ENCODE measurements around the gene TP53I11. TPM values are rescaled to one million over a fixed set of nuclear protein-coding genes. Genes with fewer than 3 reads are reported as not detected.

The TP53I11 gene
- total and polyA plus RNA-seq, 2 donors (not counting 3 experiments of a cell fraction or from before 2014, with no cell fraction given), result 31.5 to 79.4 TPM

DNA sequence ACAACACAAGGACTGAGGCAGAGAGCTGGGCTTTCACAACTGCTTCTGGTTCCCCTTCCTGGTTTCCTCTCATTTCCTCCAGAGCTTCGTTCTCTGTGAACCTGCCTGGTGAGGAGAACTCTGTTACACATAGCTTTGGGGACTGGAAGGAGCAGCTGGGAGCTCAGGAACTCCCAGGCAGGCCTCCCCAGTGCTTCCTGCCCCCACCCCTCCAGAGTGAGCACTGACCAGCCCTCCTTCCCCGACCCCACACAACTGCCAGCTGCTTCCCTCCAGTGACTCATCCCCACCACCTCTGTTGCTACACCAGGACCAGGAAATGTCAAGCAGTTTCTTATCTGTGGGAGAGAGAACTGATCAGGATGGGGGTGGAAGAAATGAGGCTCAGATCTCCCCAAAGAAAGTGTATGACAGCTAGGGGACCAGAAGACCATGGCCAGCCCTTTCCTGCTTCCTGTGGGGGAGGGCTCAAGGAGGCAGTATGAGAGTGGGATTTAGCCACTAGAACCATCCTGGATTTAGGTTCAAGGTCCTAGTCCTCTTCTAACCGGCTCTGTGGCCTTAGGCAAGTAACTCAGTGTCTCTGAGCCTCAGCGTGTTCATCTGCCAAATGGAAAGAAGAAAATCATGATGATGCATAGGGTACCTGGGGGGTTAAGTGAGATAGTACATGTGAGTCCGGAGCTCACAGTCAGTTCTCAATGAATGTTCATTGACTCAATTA lies 4.5 kb upstream of the TP53I11 start:
- Histone ChIP-seq H3K27me3 (ENCODE audit: control insufficient read depth in 2 of 2, insufficient read depth in 2 of 2, low read length in 2 of 2) (no peaks in the 10 kb centered on the region), H4K20me1 (replicated peaks; ENCODE audit: control insufficient read depth, extremely low read depth, insufficient read depth, low read length) (no peaks in the 10 kb centered on the region), H3K4me2 (ENCODE audit: insufficient read depth, low read length) (peak overlapping the region; percentile 28), H3K4me3 (replicated peaks in 1 of 3; ENCODE audit: insufficient read depth in 1 of 3, low read depth in 1 of 3, low read length in 3 of 3) (no peak overlapping the region), H3K4me1 (ENCODE audit: control insufficient read depth, extremely low read depth, insufficient read depth, low read length) (peaks cover 16% of the 10 kb centered on the region), H3K36me3 (ENCODE audit: control insufficient read depth in 2 of 2, extremely low read depth in 1 of 2, insufficient read depth in 2 of 2, low read length in 2 of 2) (no peaks in the 10 kb centered on the region), H3K79me2 (ENCODE audit: control insufficient read depth, insufficient read depth, low read length) (no peaks in the 10 kb centered on the region), H2AFZ (ENCODE audit: low read depth, low read length) (peak overlapping the region; percentile 1), H3K27ac (ENCODE audit: insufficient read depth, low read depth, low read length) (peak overlapping the region; percentile 60), H3K9me3 (replicated peaks; ENCODE audit: control insufficient read depth, insufficient read depth, low read length) (no peaks in the 10 kb centered on the region), H3K9ac (replicated peaks; ENCODE audit: extremely low read depth, insufficient read depth, low read length) (no peak overlapping the region), H3K9me1 (replicated peaks; ENCODE audit: control insufficient read depth, extremely low read depth, insufficient read depth, low read length) (no peaks in the 10 kb centered on the region)
- intact Hi-C loops (cut with micrococcal nuclease) (loop anchor here (1.0 to 10.0 kb wide), 4 partner anchors 22 to 710 kb away; partner anchors contain the start of genes CHST1 and PRDM11), dilution Hi-C loops (cut with MboI; ENCODE audit: extremely low pct_ligation_motif_present, low sequenced_read_pairs) (no loop called here)
- DNase-seq (ENCODE audit: low read depth, low spot score) (peak; percentile 97), FAIRE-seq (peak; percentile 100)
- TF ChIP-seq FOS (IDR thresholded peaks at IDR 0.05; ENCODE audit: borderline replicate concordance, insufficient read depth, low read length) (peak; percentile 97), GATA2 (IDR thresholded peaks at IDR 0.05; ENCODE audit: insufficient read depth, insufficient read length, low read depth, low read length) (peak; percentile 88), CTCF (IDR thresholded peaks at IDR 0.05; ENCODE audit: extremely low read depth in 1 of 2, insufficient read depth in 1 of 2, low read depth in 1 of 2, low read length in 2 of 2) (no peak), JUN (IDR thresholded peaks at IDR 0.05; ENCODE audit: borderline replicate concordance, insufficient read depth, insufficient read length, low read depth) (peak; percentile 91), POLR2A (IDR thresholded peaks at IDR 0.05; ENCODE audit: low read depth, low read length) (peak; percentile 56), EZH2 (IDR thresholded peaks at IDR 0.05; ENCODE audit: borderline replicate concordance, low read depth, low read length, severe bottlenecking) (no peak), MYC (IDR thresholded peaks at IDR 0.05; ENCODE audit: low read depth, low read length) (peak; percentile 5), POLR2AphosphoS5 (IDR thresholded peaks at IDR 0.05; ENCODE audit: insufficient read depth, low read depth, low read length) (peak; percentile 95)
- TF ChIP-seq, protein P1, sequence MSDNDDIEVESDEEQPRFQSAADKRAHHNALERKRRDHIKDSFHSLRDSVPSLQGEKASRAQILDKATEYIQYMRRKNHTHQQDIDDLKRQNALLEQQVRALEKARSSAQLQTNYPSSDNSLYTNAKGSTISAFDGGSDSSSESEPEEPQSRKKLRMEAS (IDR thresholded peaks at IDR 0.05; ENCODE audit: insufficient read depth, insufficient read length), result no peak
- no TSS peak for BruUV-seq (replicated peaks)
- ChIA-PET POLR2A (interaction anchor here (1.3 kb wide), 1 partner anchor 71 kb away, joined by 9 read pairs; no protein-coding TSS in a partner anchor), CTCF (interaction anchor here (0.9 to 1.8 kb wide), 16 partner anchors 9 to 278 kb away, joined by 3 to 23 read pairs (median 4); no protein-coding TSS in a partner anchor)

Measured in endothelial cell of umbilical vein (primary cell).